ENCODE data around the gene TNXB. TPM values are rescaled to one million over a fixed set of nuclear protein-coding genes. Genes with fewer than 3 reads are reported as not detected.

The TNXB gene
- total RNA-seq, 1 donor from 2014 or later, result 1.9 TPM

GRCh38 chr6:32126880-32127279, 17.7 kb upstream of the TNXB start:
- peak overlapping the region; percentile 99 for H3K27ac Mint-ChIP-seq (ENCODE audit: unreplicated experiment)
- TF ChIP-seq CTCF (IDR thresholded peaks at IDR 0.05), result no peak
- peaks cover 34% of the 10 kb centered on the region for H3K4me1 Mint-ChIP-seq (ENCODE audit: low read depth)
- peak overlapping the region; percentile 99 for H3K4me3 Mint-ChIP-seq (ENCODE audit: unreplicated experiment)
- H3K9me3 Mint-ChIP-seq (ENCODE audit: low read depth), result no peaks in the 10 kb centered on the region
- peaks cover 13% of the 10 kb centered on the region for H3K36me3 Mint-ChIP-seq (ENCODE audit: low read depth)
- H3K27me3 Mint-ChIP-seq (ENCODE audit: low read depth), result no peaks in the 10 kb centered on the region
- DNase-seq (ENCODE audit: low spot score), result no peak

GRCh38 chr6:32123681-32124080, 14.5 kb upstream of the TNXB start:
- peaks cover 23% of the 10 kb centered on the region for H3K36me3 Mint-ChIP-seq (ENCODE audit: low read depth)

GRCh38 chr6:32120573-32121059, 11.5 kb upstream of the TNXB start:
- H3K27me3 Mint-ChIP-seq (ENCODE audit: low read depth), result no peaks in the 10 kb centered on the region
- DNase-seq (ENCODE audit: low spot score), result no peak
- no peak for TF ChIP-seq CTCF (IDR thresholded peaks at IDR 0.05)
- no peaks in the 10 kb centered on the region for H3K9me3 Mint-ChIP-seq (ENCODE audit: low read depth)
- peaks cover 13% of the 10 kb centered on the region for H3K4me1 Mint-ChIP-seq (ENCODE audit: low read depth)
- no peak overlapping the region for H3K27ac Mint-ChIP-seq (ENCODE audit: unreplicated experiment)
- no peak overlapping the region for H3K4me3 Mint-ChIP-seq (ENCODE audit: unreplicated experiment)
- H3K36me3 Mint-ChIP-seq (ENCODE audit: low read depth), result peaks cover 30% of the 10 kb centered on the region

More at GRCh38 chr6:32123681-32124080, 14.5 kb upstream of the TNXB start:
- Mint-ChIP-seq H3K27me3 (ENCODE audit: low read depth) (no peaks in the 10 kb centered on the region), H3K9me3 (ENCODE audit: low read depth) (no peaks in the 10 kb centered on the region), H3K27ac (ENCODE audit: unreplicated experiment) (no peak overlapping the region), H3K4me1 (ENCODE audit: low read depth) (peaks cover 30% of the 10 kb centered on the region), H3K4me3 (ENCODE audit: unreplicated experiment) (no peak overlapping the region)
- DNase-seq (ENCODE audit: low spot score), result no peak
- TF ChIP-seq CTCF (IDR thresholded peaks at IDR 0.05), result no peak

- Mint-ChIP-seq H3K36me3 (ENCODE audit: low read depth) (peaks cover 24% of the 10 kb centered on the region), H3K27ac (ENCODE audit: unreplicated experiment) (peak overlapping the region; percentile 83), H3K4me1 (ENCODE audit: low read depth) (peaks cover 23% of the 10 kb centered on the region), H3K9me3 (ENCODE audit: low read depth) (no peaks in the 10 kb centered on the region), H3K4me3 (ENCODE audit: unreplicated experiment) (no peak overlapping the region), H3K27me3 (ENCODE audit: low read depth) (no peaks in the 10 kb centered on the region)
- TF ChIP-seq CTCF (IDR thresholded peaks at IDR 0.05), result peak; percentile 91
- no peak for DNase-seq (ENCODE audit: low spot score)
Measured at GRCh38 chr6:32118782-32119628, 9.9 kb upstream of the TNXB start.

- Mint-ChIP-seq H3K4me3 (ENCODE audit: unreplicated experiment) (no peak overlapping the region), H3K9me3 (ENCODE audit: low read depth) (no peaks in the 10 kb centered on the region), H3K27ac (ENCODE audit: unreplicated experiment) (no peak overlapping the region), H3K4me1 (ENCODE audit: low read depth) (peaks cover 28% of the 10 kb centered on the region), H3K36me3 (ENCODE audit: low read depth) (peaks cover 26% of the 10 kb centered on the region), H3K27me3 (ENCODE audit: low read depth) (no peaks in the 10 kb centered on the region)
- TF ChIP-seq CTCF (IDR thresholded peaks at IDR 0.05), result no peak
- no peak for DNase-seq (ENCODE audit: low spot score)
Measured at GRCh38 chr6:32117461-32117860, 8.3 kb upstream of the TNXB start.

Data from chondrocyte (in vitro differentiated cells).